HG03135 (cell line): ENCODE data around the gene PRSS21.

ENCODE experiments used
- ATAC-seq: cut with Tn5 transposase; IDR thresholded peaks from one replicate; pipeline ENCODE4 v1.9.1; 2021; ENCODE audit warnings: mild to moderate bottlenecking, moderate library complexity; ENCODE audit not compliant: unreplicated experiment

PRSS21 gene

DNA sequence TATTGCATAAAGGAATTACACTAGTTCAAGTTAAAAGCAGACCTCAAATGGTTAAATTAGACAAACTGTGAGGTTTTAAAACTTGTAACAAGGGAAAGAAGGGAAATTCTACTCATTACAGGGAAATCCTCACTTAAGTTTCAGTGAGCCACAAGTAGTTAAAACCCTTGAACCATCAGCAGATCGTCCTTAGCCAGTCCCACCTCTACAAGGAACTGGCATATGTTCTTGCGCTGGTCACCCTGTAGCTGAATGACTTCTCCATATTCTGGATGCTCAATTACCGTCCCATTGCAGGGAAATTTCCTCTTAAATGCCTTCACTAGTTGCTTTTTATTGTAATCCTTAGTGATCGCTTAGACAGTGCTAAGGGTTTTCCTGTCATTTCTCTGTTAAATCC lies 5.5 kb downstream of the PRSS21 start:
- ATAC-seq: no peak

DNA sequence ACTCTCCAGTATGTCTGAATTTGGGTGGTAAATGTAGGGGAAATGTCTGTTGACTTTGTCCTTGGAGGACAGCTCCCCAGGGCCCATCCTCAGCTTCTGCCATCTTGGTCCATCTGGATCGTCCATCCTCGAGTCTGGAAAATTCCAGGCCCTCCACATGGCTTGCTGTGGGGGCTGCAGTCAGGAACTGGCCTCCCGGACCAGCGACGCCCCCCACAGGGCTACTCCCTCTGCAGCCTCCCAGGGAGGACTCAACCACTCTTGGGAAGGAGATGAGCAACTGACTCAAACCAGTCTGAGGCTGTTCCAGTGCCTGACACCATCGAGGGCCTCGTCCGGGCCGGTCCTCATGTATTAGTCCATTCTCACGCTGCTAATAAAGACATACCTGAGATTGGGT lies 7.6 kb downstream of the PRSS21 start:
- ATAC-seq: no peak

DNA sequence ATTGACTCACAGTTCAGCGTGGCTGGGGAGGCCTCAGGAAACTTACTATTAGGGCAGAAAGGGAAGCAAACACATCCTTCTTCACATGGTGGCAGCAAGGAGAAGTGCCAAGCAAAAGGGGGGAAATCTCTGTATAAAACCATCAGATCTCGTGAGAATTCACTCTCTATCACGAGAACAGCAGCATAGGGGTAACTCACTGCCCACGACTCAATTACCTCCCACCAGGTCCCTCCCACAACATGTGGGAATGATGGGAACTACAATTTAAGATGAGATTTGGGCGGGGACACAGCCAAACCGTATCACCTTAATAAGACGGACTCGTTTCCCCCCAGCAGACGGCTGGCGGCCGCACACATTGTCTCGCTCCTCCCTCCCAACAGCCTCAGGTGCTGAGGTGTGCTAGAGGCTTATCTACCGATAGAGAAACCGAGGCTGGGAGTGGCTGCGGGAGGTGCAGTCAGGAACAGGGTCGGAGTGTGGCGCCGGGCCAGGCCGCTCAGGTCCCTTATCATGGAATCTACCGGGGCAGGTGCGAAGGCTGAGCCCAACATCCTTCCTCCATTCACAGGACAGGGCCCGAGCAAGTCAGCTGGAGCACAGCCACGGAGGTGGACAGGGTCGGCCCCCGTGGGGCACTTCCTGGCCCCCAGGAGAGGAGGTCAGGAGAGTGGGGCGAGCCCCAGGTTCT lies 8.2 kb downstream of the PRSS21 start:
- no peak for ATAC-seq

DNA sequence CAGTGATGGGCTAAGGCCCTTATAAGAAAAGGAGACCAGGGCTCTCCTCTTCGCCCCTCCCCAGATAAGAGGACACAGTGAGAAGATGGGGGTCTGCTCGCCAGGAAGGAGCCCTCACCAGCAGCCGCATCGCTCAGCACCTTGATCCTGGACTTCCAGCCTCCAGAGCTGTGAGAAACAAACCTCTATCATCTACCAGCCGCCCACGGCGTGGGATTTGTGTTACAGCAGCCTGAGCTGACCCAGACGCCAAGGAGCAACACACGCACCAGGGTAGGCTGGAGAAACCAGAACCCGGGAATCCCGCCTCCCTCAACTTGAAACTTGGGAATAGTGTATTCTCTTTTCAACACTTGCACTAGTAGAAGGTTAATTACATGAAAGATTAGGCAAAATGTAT lies 8.9 kb downstream of the PRSS21 start:
- no peak for ATAC-seq

DNA sequence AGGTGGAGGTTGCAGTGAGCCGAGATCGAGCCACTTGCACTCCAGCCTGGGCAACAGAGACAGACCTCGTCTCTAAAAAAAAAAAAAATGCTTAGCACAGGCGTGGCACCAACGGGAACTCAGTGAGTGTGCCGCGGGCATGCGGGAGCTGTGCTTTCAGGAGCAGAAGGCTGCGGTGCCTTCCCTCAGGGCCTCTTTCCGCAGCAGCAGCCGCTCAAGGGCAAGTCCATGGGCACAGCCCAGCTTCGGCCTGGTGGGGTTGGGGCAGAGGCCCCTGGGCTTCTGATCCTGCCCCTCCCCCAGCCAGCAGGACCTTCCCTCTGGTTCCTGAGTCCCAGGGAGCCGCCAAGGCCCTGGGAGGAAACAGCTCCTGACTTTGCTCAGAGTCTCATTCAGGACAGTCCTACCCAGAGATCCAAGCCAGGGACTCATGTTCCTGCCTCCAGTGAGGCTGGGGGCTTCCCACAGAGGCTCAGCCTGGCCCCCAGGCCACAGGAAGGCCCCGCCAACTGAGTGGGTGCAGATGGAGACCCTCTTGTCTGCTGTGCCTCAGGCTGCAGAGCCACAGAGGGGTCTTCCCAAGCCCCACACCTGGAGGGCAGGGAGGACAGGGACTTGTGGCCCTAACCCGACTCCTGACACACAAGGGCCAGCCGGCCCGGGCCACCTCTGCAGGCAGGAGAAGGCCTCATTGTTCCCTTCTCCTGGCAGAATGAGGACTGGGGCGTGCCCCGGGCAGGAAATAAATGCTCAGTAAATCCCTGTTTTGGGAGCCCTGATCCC lies 9.7 kb downstream of the PRSS21 start:
- ATAC-seq: no peak

DNA sequence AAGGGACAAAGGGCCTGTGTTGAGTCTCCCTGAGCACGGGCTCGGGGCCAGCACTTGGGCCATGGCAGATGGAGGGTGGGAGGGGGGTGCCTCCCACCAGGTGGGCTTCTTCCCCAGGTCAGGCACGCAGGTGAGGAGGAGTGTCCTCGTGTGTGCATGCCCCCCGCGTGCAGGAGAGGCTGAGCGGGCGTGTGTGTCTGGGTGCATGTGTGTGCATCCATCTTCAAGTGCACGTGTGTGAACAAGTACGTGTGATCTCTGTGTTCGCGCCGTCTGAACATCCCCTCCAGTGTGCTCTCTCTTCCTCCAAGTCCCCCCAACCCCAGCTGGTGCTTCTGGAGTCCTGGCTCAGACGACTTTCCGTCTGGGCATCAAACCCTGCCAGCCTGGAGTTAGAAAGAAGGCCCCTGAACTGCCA lies 10.3 kb downstream of the PRSS21 start:
- ATAC-seq: no peak

DNA sequence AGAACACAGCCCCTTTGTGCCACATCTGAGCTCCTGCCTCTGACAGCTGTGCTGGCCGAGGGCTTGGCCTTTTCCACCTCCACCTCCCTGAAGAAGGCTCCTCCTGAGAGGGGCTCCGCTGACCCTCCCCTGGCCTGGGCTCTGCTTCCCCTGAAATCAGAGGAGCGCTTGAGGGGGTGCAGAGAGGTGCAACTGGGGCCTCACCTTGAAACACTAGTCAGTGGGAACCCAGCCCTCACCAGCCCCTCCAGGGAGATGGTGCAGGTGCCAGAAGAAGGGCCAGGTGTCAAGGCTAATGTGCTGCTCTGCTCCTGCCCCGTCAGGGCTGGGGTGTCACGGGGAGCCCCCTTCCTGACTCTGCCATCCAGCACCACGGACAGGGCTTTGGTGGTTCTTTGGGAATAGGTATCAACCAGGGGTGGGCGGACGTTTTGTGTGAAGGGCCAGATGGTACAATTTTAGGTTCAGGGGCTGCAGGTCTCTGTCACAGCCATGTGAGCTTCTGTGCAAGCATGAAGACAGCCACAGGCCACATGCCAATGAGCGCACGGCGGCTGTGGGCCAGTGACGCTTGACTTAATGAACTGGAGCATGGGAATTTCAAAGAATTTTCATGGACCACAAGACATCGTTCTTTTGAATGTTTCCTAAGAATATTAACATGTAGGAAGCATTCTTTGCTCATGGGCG lies 10.9 kb downstream of the PRSS21 start:
- no peak for ATAC-seq

DNA sequence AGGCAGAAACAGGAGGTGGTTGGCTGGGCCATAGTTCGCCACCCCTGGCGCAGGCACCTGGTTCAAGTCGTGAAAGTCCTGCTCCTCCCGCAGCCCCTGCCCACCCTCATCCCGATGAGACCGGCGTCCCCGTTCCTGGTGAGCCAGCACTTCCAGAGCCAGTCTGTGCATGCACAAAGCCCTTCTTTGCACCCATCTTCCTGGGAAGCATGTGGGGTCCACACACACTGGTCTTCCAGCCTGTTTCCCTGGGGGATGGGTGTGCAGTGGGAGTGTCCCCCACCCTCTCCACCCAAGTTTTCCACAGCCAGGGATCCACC lies 11.4 kb downstream of the PRSS21 start:
- no peak for ATAC-seq

DNA sequence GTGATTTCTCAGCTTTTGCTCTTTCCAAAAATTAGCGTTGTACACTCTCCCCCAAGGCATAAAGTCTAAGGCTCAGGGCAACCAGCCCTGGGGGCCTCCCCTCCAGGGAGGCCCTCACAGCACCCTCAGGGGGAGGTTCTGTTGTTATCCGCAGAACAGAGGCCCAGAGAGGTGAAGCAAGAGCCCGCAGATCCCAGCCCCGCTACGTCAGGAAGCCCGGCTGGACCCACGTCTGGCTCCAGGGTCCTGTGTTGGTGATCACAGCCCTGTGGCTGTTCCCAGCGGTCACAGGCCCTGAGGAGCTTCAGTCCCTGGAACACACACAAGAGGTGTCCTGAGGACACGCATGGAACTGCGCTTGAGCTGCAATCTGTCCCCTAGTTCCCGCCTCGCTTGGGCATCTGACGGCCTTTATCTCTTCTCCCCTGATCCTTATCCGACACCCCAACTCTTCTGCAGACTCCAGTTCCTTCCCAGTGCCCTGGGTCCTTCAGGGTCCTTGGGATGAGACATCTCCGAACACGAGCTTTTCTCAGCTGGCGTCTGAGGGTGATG lies 11.9 kb downstream of the PRSS21 start:
- ATAC-seq: no peak

DNA sequence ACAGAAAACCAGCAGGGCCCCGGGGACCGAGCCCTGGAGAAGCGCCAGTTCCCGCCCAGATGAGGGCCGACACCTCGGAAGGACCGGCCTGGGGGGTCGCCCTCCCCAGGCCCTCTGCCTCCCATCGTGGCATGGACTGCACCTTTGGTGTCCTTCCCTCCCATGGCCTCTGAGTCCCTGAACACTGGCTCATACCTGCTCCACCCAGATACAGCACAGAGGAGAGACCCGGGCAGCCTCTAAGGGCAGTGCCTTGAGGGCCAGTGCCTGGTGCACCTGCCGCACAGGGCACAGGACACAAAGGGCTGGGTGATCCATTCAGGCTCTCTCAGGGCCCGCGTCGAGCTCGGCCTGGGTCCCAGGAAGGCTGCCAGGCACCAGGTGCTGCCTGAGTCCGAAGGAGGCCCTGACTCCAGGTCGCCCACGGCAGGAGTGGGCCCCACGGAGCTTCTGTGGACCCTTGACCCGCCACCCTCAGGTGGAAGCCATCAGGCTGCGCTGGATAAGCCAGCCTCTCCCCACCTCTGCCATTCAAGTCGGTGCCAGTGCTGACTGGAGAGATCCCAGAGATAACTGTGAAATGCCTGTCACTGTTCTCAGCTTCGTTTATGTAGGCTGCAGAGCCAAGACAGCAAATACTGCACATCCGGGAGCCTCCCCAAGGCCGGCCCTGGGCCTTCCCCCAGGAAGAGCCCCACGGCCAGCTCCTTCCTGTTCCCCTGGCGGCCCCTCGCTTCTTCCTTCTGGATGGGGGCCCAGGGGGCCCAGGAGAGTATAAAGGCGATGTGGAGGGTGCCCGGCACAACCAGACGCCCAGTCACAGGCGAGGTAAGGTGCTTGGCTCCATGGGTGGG lies 12.7 kb downstream of the PRSS21 start, which contains the start of gene ZG16B:
Gene ZG16B (plus strand): TSS at position 803 of the 854 bp plus-strand sequence. CDS start 139 bp downstream, outside the sequence.
- no peak for ATAC-seq

DNA sequence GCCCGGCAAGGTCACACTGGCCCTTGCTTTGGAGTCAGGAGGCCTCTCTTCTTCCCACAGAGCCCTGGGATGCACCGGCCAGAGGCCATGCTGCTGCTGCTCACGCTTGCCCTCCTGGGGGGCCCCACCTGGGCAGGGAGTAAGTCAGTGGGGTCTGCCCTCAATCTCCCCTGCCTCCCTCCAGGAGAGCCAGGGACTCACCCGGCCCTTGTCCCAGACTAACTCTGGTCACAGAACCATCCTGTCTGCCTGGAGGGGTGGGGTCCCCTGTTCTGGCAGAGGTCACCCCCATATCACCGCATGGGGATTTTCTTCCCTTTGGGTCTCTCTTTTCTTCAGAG lies 13.3 kb downstream of the PRSS21 start:
- ATAC-seq: no peak

DNA sequence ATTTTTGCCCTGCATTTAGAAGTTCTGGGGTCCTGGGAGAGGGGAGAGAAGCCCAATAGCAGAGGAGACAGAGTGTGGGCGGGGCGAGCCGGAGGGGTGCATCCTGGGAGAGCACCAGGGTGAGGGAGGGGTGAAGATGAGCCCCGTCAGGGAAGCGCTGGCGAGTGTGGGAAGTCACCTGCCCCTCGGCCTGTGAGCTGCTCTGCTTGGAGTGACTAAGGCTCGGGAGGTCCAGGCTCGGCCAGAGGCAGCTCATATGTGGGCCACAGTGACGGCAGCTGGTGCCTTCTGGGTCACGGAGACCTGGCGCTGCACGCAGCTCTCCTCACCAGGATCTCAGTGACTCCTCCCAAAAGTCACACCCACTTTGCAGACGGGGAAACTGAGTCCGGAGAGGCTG lies 14.2 kb downstream of the PRSS21 start:
- ATAC-seq: no peak

DNA sequence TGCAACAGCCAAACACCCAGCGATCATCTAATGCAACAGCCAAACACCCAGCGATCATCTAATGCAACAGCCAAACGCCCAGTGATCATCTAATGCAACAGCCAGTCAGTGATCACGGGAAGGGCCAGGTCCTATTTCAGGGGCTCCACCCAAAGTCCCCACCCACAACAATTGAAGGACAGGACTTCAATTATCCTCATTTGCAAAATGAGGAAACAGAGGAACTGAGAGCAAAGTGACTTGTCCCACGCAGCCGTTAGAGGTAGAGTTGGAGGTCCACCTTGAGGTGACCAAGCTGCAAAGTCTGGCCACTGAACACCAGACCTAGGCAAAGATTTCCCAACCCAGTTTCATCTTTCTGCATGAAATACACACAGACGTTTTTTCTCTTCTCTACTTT lies 16.7 kb downstream of the PRSS21 start:
- ATAC-seq: no peak

DNA sequence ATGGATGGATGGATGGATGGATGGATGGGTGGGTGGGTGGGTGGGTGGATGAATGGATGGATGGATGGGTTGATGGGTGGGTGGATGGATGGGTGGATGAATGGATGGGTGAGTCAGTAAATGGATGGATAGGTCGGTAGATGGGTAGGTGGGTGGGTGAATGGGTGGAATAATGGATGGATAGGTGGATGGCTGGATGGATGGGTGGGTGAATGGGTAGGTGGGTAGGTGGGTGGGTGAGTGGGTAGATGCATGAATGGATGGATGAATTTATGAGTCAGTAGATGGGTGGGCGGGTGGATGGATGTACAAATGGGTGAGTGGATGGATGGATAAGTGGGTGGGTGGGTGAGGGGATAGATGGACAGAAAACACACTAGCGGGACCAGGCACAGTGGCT lies 17.9 kb downstream of the PRSS21 start:
- ATAC-seq: no peak

DNA sequence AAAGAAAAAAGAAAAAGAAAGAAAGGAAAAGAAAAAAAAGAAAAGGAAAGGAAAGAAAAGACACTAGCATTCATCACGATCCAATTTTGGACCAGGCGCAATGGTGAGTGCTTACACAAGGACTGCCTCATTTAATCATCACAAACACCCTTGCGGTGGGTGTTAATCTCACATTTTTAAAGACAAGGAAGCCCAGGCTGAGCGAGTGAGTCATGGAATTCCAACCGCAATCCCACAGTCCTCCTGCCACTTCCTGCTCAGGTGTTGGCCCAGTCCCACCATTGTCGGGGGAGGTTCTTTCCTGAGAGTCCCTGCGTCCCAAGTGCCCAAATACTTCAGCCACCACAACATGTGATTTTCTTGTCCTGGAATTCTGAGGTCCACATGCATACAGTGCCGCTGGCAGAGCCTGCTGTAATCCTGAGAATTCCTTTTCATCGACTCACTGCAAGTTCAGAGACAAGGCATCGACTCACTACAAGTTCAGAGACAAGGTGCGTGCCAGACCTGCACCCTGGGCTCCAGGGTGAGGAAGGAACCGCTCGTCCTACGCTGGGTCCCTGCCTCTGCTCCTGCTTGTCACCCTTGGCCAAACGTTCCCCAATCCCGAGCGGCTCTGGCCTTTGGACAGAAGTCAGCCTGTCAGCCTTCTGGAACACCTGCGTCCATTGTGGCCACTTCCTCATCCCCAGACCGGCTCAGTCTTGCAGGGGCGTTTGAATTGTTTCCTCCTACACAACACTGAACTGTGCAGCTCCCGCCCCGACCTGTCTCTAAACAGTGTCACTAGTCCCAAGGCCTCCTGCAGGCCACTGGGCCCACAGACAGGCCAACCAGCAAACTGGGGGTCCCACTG lies 18.8 kb downstream of the PRSS21 start:
- no peak for ATAC-seq

DNA sequence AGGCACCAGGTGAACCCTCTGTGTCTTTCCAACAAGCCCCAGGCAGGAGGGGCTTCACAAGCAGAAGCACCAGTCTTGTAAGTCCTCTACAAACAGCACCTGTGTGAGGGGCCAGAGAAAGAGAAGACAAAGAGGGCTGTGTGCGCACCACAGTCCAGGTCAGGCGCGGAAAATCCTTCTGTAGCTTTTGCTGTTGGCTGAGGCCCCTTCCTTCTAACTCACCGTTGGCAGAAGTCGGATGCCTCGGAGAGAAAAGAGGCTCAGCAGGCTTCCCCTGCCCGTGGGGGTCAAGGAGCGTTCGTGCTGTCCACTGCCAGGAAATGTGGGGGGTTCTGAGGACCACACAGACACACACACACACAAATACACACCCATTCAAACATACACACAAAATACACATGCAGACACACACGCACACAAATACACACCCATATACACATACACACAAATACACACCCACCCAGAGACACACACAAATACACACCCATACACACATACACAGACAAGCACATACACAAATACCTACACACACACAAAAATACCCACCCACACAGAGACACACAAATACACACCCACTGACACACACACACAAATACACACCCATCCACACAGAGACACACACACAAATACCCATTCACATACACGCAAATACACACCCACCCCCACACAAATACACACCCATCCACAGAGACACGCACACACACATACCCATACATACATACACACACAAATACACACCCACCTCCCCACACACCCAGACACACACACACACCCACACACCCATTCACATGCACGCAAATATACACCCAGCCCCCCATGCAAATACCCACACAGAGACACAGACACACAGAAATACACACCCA lies 19.8 kb downstream of the PRSS21 start:
- no peak for ATAC-seq

DNA sequence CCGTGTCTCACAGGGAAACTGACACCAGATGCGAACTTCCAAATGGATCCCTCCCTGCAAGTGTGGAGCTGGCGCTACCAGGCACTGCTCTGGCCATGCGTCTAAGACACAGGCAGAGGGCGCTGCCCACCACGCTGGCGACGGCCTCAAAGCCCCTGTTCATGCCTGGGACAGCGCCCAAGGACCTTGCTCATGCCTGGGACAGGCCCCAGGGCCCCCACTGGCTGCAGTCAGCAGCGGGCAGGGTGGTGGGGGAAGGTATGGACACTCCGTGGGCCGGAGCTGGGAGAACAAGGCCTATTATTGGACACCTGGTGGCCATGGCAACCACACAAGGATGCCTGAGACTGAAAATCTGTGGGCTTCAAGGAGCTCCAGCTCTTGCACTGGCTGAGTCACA lies 21.9 kb downstream of the PRSS21 start:
- no peak for ATAC-seq

DNA sequence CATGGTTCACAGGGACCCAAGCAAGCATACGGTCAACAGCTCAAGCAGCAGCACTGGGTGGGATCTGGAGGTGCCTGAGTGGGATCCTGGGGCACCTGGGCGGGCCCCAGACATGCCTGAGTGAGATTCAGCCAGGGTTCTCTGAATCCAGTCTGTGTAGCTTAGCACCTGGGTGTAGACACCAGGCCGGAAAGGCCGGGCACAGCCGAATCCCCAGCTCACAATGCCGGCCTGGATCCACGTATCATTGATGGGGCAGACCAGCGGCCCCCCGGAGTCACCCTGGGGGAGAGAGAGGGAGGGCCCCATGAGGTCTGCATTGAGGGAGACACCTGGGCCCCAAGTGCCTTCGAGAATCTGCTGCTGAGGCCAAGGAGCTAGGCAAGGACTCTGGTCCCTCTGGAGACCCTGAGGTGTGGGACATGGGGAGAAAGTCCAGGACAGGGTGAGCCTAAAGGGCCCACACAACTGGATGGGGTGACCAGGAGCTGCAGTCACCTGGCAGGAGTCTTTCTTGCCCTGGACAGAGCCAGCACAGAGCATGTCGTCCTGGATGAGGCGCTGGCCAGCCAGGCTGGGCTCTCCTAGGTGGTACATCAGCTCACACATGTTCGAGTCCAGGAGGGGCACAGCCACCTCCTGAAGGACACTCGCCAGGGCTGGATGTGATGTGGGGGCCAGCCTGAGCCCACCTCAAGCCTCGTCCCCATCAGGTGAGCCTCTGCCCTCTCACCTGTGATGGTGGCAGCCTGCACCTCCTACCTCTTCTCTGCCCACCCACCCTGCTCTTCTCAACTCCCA lies 22.8 kb downstream of the PRSS21 start:
- ATAC-seq: no peak
